ENCODE measurements around the gene BATF2.
A peak's percentile ranks its signal among the peaks of the same experiment; 100 is the strongest.

The BATF2 gene

GRCh38 chr11:64971421-64972233, 25.1 kb downstream of the BATF2 start, which contains the start of gene MAJIN:
Gene MAJIN (minus strand): TSS chr11:64972108. CDS start chr11:64959405, 12,703 bp downstream.
- Histone ChIP-seq H3K27me3 (replicated peaks; ENCODE audit: control insufficient read depth, insufficient read depth, low read length) (no peaks in the 10 kb centered on the region), H3K4me3 (replicated peaks; ENCODE audit: low read depth, low read length) (no peak within 1 kb of the TSS), H3K36me3 (ENCODE audit: control insufficient read depth, insufficient read depth, low read length) (no peaks in the 10 kb centered on the region)
- no peak for TF ChIP-seq CTCF (IDR thresholded peaks at IDR 0.05; ENCODE audit: insufficient read depth, low read length, poor library complexity, severe bottlenecking)
- DNase-seq (ENCODE audit: extremely low read depth, insufficient read length) = peak; percentile 79

GRCh38 chr11:64970731-64971151, 26.0 kb downstream of the BATF2 start:
- no peaks in the 10 kb centered on the region for H3K27me3 ChIP-seq (replicated peaks; ENCODE audit: control insufficient read depth, insufficient read depth, low read length)
- no peak overlapping the region for H3K4me3 ChIP-seq (replicated peaks; ENCODE audit: low read depth, low read length)
- no peak for DNase-seq (ENCODE audit: extremely low read depth, insufficient read length)
- H3K36me3 ChIP-seq (ENCODE audit: control insufficient read depth, insufficient read depth, low read length) = no peaks in the 10 kb centered on the region
- TF ChIP-seq CTCF (IDR thresholded peaks at IDR 0.05; ENCODE audit: insufficient read depth, low read length, poor library complexity, severe bottlenecking) = no peak

- TF ChIP-seq CTCF (IDR thresholded peaks at IDR 0.05; ENCODE audit: insufficient read depth, low read length, poor library complexity, severe bottlenecking) = no peak
- no peak for DNase-seq (ENCODE audit: extremely low read depth, insufficient read length)
- no peak overlapping the region for H3K4me3 ChIP-seq (replicated peaks; ENCODE audit: low read depth, low read length)
- H3K27me3 ChIP-seq (replicated peaks; ENCODE audit: control insufficient read depth, insufficient read depth, low read length) = no peaks in the 10 kb centered on the region
- H3K36me3 ChIP-seq (ENCODE audit: control insufficient read depth, insufficient read depth, low read length) = no peaks in the 10 kb centered on the region
These were observed 27.6 kb downstream of the BATF2 start for GRCh38 chr11:64969209-64969608.

GRCh38 chr11:64967375-64967774, 29.4 kb downstream of the BATF2 start:
- no peak overlapping the region for H3K4me3 ChIP-seq (replicated peaks; ENCODE audit: low read depth, low read length)
- TF ChIP-seq CTCF (IDR thresholded peaks at IDR 0.05; ENCODE audit: insufficient read depth, low read length, poor library complexity, severe bottlenecking) = no peak
- no peaks in the 10 kb centered on the region for H3K27me3 ChIP-seq (replicated peaks; ENCODE audit: control insufficient read depth, insufficient read depth, low read length)
- H3K36me3 ChIP-seq (ENCODE audit: control insufficient read depth, insufficient read depth, low read length) = no peaks in the 10 kb centered on the region
- no peak for DNase-seq (ENCODE audit: extremely low read depth, insufficient read length)

- Histone ChIP-seq H3K36me3 (ENCODE audit: control insufficient read depth, insufficient read depth, low read length) (no peaks in the 10 kb centered on the region), H3K4me3 (replicated peaks; ENCODE audit: low read depth, low read length) (no peak overlapping the region), H3K27me3 (replicated peaks; ENCODE audit: control insufficient read depth, insufficient read depth, low read length) (no peaks in the 10 kb centered on the region)
- DNase-seq (ENCODE audit: extremely low read depth, insufficient read length) = no peak
- no peak for TF ChIP-seq CTCF (IDR thresholded peaks at IDR 0.05; ENCODE audit: insufficient read depth, low read length, poor library complexity, severe bottlenecking)
These were observed 33.6 kb downstream of the BATF2 start for GRCh38 chr11:64963072-64963631.

Data from GM06990 (cell line).